HepG2 (cell line): ENCODE data around the gene NCOA3. TPM values are rescaled to one million over a fixed set of nuclear protein-coding genes. Genes with fewer than 3 reads are reported as not detected.
A peak's percentile ranks its signal among the peaks of the same experiment; 100 is the strongest.

ENCODE experiments used
- BCL6 ChIP-seq: IDR thresholded peaks from 2 replicates; pipeline ENCODE4 v1.6.1; 2016; ENCODE audit warnings: missing genetic modification reagents, missing compliant biosample characterization
- CHD4 ChIP-seq: fragments of 200-600 bp; sonication (generic); IDR thresholded peaks from 2 replicates; pipeline ENCODE4 v1.7.0; 2017; ENCODE audit warnings: mild to moderate bottlenecking, low read length, borderline replicate concordance
- CREB3 ChIP-seq: sonication (generic); formaldehyde crosslinking; IDR thresholded peaks from 2 replicates; pipeline ENCODE4 v1.5.0; 2020; ENCODE audit warnings: missing genetic modification reagents
- ETV5 ChIP-seq: IDR thresholded peaks from 2 replicates; pipeline ENCODE4 v1.6.1; 2018; ENCODE audit warnings: missing biosample characterization, missing genetic modification reagents, inconsistent platforms, borderline replicate concordance
- KAT8 ChIP-seq: IDR thresholded peaks from 2 replicates; pipeline ENCODE4 v1.6.1; 2016; ENCODE audit warnings: missing genetic modification reagents, missing compliant biosample characterization
- KDM1A ChIP-seq: IDR thresholded peaks from 2 replicates; pipeline ENCODE4 v1.6.1; 2016; ENCODE audit warnings: missing compliant biosample characterization
- MAFG ChIP-seq: sonication (generic); formaldehyde crosslinking; IDR thresholded peaks from 2 replicates; pipeline ENCODE4 v1.5.1; 2020; ENCODE audit warnings: mild to moderate bottlenecking, missing genetic modification reagents
- MAZ ChIP-seq, 2 experiments: sonication (generic) in 1 of 2; formaldehyde crosslinking in 1 of 2; IDR thresholded peaks; 2 replicates each; pipeline versions ENCODE4 v1.5.0 to v1.6.1; 2012 to 2020; ENCODE audit warnings: low read depth in 2 of 2, mild to moderate bottlenecking in 2 of 2, borderline replicate concordance in 1 of 2, improper control_type of control experiment in 1 of 2, low read length in 1 of 2, missing genetic modification reagents in 1 of 2, moderate library complexity in 1 of 2
- NCOA1 ChIP-seq: sonication (generic); formaldehyde crosslinking; IDR thresholded peaks from 2 replicates; pipeline ENCODE4 v1.9.0; 2021; ENCODE audit warnings: missing genetic modification reagents
- ONECUT2 ChIP-seq: sonication (generic); formaldehyde crosslinking; IDR thresholded peaks from 2 replicates; pipeline ENCODE4 v1.4.0; 2020; ENCODE audit warnings: missing genetic modification reagents
- POLR2G ChIP-seq: fragments of 200-400 bp; formaldehyde crosslinking; IDR thresholded peaks from 2 replicates; pipeline ENCODE4 v1.6.1; 2018; ENCODE audit warnings: mild to moderate bottlenecking, low read depth, low read length, moderate library complexity
- PREB ChIP-seq: sonication (generic); formaldehyde crosslinking; IDR thresholded peaks from 2 replicates; pipeline ENCODE4 v1.4.0; 2020; ENCODE audit warnings: missing genetic modification reagents
- PTBP1 ChIP-seq: fragments of 200-400 bp; formaldehyde crosslinking; IDR thresholded peaks from 2 replicates; pipeline ENCODE4 v1.6.1; 2018; ENCODE audit warnings: low read length, low read depth; ENCODE audit not compliant: poor library complexity, severe bottlenecking
- RAD21 ChIP-seq: fragments of 450-650 bp; formaldehyde crosslinking; IDR thresholded peaks from 2 replicates; pipeline ENCODE4 v1.5.0; 2020; ENCODE audit warnings: mild to moderate bottlenecking
- RFXAP ChIP-seq: sonication (generic); formaldehyde crosslinking; IDR thresholded peaks from 2 replicates; pipeline ENCODE4 v1.4.0; 2020; ENCODE audit warnings: missing genetic modification reagents, borderline replicate concordance
- SMYD3 ChIP-seq: sonication (generic); formaldehyde crosslinking; IDR thresholded peaks from 2 replicates; pipeline ENCODE4 v1.8.1; 2023; ENCODE audit warnings: mild to moderate bottlenecking, missing genetic modification reagents
- STAT5B ChIP-seq: sonication (generic); formaldehyde crosslinking; IDR thresholded peaks from 2 replicates; pipeline ENCODE4 v1.4.0; 2020; ENCODE audit warnings: missing genetic modification reagents
- THRA ChIP-seq: sonication (generic); formaldehyde crosslinking; IDR thresholded peaks from 2 replicates; pipeline ENCODE4 v1.4.0; 2020; ENCODE audit warnings: missing genetic modification reagents, borderline replicate concordance
- XRCC5 ChIP-seq: fragments of 200-400 bp; formaldehyde crosslinking; optimal IDR thresholded peaks from 2 replicates; pipeline ENCODE3; 2017; ENCODE audit warnings: mild to moderate bottlenecking, low read length
- ZBTB3 ChIP-seq: sonication (generic); formaldehyde crosslinking; IDR thresholded peaks from 2 replicates; pipeline ENCODE4 v1.4.0; 2020; ENCODE audit warnings: low read depth, mild to moderate bottlenecking, moderate library complexity, missing genetic modification reagents, borderline replicate concordance
- ZBTB34 ChIP-seq: sonication (generic); formaldehyde crosslinking; IDR thresholded peaks from 2 replicates; pipeline ENCODE4 v1.8.0; 2022; ENCODE audit warnings: mild to moderate bottlenecking, missing genetic modification reagents
- ZMYM2 ChIP-seq: sonication (generic); formaldehyde crosslinking; IDR thresholded peaks from 2 replicates; pipeline ENCODE4 v1.8.0; 2022; ENCODE audit warnings: mild to moderate bottlenecking, missing genetic modification reagents
- ZNF264 ChIP-seq: sonication (generic); formaldehyde crosslinking; IDR thresholded peaks from 2 replicates; pipeline ENCODE4 v1.4.0; 2020; ENCODE audit warnings: missing genetic modification reagents
- ZNF326 ChIP-seq: sonication (generic); formaldehyde crosslinking; IDR thresholded peaks from 2 replicates; pipeline ENCODE4 v1.4.0; 2020; ENCODE audit warnings: missing genetic modification reagents, borderline replicate concordance
- ZNF598 ChIP-seq: sonication (generic); formaldehyde crosslinking; IDR thresholded peaks from 2 replicates; pipeline ENCODE4 v1.5.1; 2020; ENCODE audit warnings: mild to moderate bottlenecking, missing genetic modification reagents, borderline replicate concordance
- ZNF83 ChIP-seq: sonication (generic); formaldehyde crosslinking; IDR thresholded peaks from 2 replicates; pipeline ENCODE4 v1.4.0; 2020; ENCODE audit warnings: missing genetic modification reagents, mild to moderate bottlenecking, borderline replicate concordance
- polyA plus RNA-seq, 8 experiments: library from polyadenylated mRNA; depleted of rRNA in 3 of 8; stranded (reverse) in 7 of 8; unstranded in 1 of 8; fragments of >200 nt; fragmentation: Illumina TruSeq in 4 of 8; extraction: Trizol in 4 of 8; gene quantifications; 2 replicates each; pipeline versions ENCODE4 v1.2.1 to v1.2.3, GENCODE V29; 2011 to 2016; ENCODE audit warnings: low read depth in 4 of 8, missing spikeins in 1 of 8, mixed read lengths in 1 of 8; ENCODE audit not compliant: insufficient read depth in 1 of 8
- total RNA-seq, 5 experiments: library from RNA; depleted of rRNA; stranded (reverse); fragments of >200 nt; fragmentation: Illumina TruSeq; extraction: Trizol; gene quantifications; 2 replicates each; pipeline ENCODE4 v1.2.3, GENCODE V29; 2016; ENCODE audit warnings: low read depth in 1 of 5

The NCOA3 gene
- total and polyA plus RNA-seq, 2 of the 13 experiments (the other 11 are each of a cell fraction or from before 2014, with no cell fraction given): 35.0 to 56.8 TPM

- TF ChIP-seq PTBP1: no peak
- TF ChIP-seq ONECUT2 (CRISPR knock-in tag): no peak
- TF ChIP-seq POLR2G: no peak
- no peak for TF ChIP-seq NCOA1 (CRISPR knock-in tag)
- TF ChIP-seq ZMYM2: peak; percentile 51; the same call in 1 of the 2 replicates
- TF ChIP-seq ZBTB3 (CRISPR knock-in tag): no peak
- no peak for TF ChIP-seq KDM1A
- TF ChIP-seq ZNF326 (CRISPR knock-in tag): no peak
- TF ChIP-seq CHD4: 0 out of 2 replicates have a peak, but pooled peaks have one; percentile 22
- TF ChIP-seq ZNF83 (CRISPR knock-in tag): no peak
- TF ChIP-seq ZBTB34 (CRISPR knock-in tag): 0 out of 2 replicates have a peak, but pooled peaks have one; percentile 40
- no peak for TF ChIP-seq RFXAP (CRISPR knock-in tag)
- TF ChIP-seq ZNF598: no peak
- no peak for TF ChIP-seq THRA (CRISPR knock-in tag)
- no peak for TF ChIP-seq MAZ (IDR thresholded peaks at IDR 0.05; ENCODE audit: borderline replicate concordance, low read depth, low read length)
- TF ChIP-seq MAZ (CRISPR knock-in tag; IDR thresholded peaks at IDR 0.05; ENCODE audit: low read depth): 0 out of 2 replicates have a peak, but pooled peaks have one; percentile 3
- TF ChIP-seq ZNF264 (CRISPR knock-in tag): no peak
- no peak for TF ChIP-seq RAD21
- no peak for TF ChIP-seq ETV5 (CRISPR knock-in tag)
- TF ChIP-seq PREB (CRISPR knock-in tag): no peak
- no peak for TF ChIP-seq STAT5B (CRISPR knock-in tag)
- no peak for TF ChIP-seq CREB3 (CRISPR knock-in tag)
- 0 out of 2 replicates have a peak, but pooled peaks have one; percentile 32 for TF ChIP-seq SMYD3 (CRISPR knock-in tag)
- TF ChIP-seq KAT8 (CRISPR knock-in tag): no peak
- no peak for TF ChIP-seq BCL6 (CRISPR knock-in tag)
- TF ChIP-seq MAFG: no peak
- TF ChIP-seq XRCC5: no peak
Observed at GRCh38 chr20:47475419-47476044, 26.2 kb upstream of the NCOA3 start (continued).
